Gastroesophageal sphincter (tissue), 3 donors: Measurements from ENCODE around the gene BGN.

Experiments used
- CTCF ChIP-seq, 4 experiments: fragments of 200-600 bp in 2 of 4; fragments of 450-650 bp in 2 of 4; sonication (generic) in 1 of 4; IDR thresholded peaks; one replicate each; pipeline ENCODE4 v1.5.1; 2017 to 2019; ENCODE audit warnings: antibody characterized with exemption in 4 of 4, mild to moderate bottlenecking in 2 of 4, moderate library complexity in 2 of 4
- POLR2A ChIP-seq, 2 donors: fragments of 450-650 bp; IDR thresholded peaks; one replicate each; pipeline ENCODE4 v1.6.1; 2017; ENCODE audit warnings: antibody characterized with exemption in 2 of 2, mild to moderate bottlenecking in 2 of 2, moderate library complexity in 1 of 2
- POLR2AphosphoS5 ChIP-seq: sonication (generic); formaldehyde crosslinking; IDR thresholded peaks from one replicate; pipeline ENCODE4 v1.6.1; 2017; ENCODE audit warnings: antibody characterized with exemption

DNA sequence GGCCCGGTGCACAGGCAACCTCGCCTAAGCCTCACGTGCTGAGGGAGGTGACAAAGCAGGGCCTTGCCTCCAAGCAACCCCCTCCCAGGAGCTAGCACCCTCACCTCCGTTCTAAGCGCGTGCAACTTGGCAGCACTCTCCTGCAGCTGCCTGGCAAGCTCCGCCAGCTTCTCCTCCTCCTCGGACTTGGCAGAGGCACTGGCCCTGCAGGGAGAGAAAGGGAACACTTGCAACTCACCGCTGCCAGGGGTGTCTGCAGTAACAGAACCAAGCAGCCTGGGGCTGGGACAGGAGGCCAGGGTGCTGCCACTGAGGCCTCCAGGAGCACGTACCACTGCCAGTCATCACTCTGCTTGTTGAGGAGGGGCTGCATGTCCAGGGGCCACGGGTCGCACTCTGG is 38.6 kb upstream of the BGN start:
- TF ChIP-seq CTCF (IDR thresholded peaks at IDR 0.05) (no peak), POLR2AphosphoS5 (no peak), POLR2A (IDR thresholded peaks at IDR 0.05) (no peak)
